Panc1 (cell line): ENCODE measurements around the gene DGKK. TPM values are rescaled to one million over a fixed set of nuclear protein-coding genes. Genes with fewer than 3 reads are reported as not detected.

ENCODE experiments used
- ATAC-seq: fragments of 200-7000 bp; cut with Tn5 transposase; 2 replicates; pipeline ENCODE4 v1.9.1; 2020; ENCODE audit warnings: mild to moderate bottlenecking, moderate library complexity
- BruUV-seq: library from RNA; stranded (reverse); fragments of 400-500 nt; replicated peaks from 2 replicates; lab custom pipeline; 2021; lab: Mats Ljungman, UMichigan
- CTCF ChIA-PET: fragments of 300-600 bp; sonication (Branson Sonifier 250); formaldehyde crosslinking; loops from one replicate; lab custom pipeline; 2022; ENCODE audit warnings: antibody characterized with exemption; lab: Charles Lee
- POLR2A ChIA-PET: fragments of 300-600 bp; sonication (Branson Sonifier 250); formaldehyde crosslinking; loops from one replicate; lab custom pipeline; 2022; ENCODE audit warnings: antibody characterized with exemption; lab: Charles Lee
- DNase-seq: peaks from one replicate; pipeline ENCODE4 v3.0.0-alpha.2; 2010; ENCODE audit warnings: low read depth, low spot score
- H3K27ac ChIP-seq: 2 replicates; pipeline ENCODE4 v1.5.1; 2011; ENCODE audit warnings: mild to moderate bottlenecking, low read length, inconsistent platforms
- H3K27me3 ChIP-seq: fragments of 200-500 bp; sonication (Bioruptor generic); 2 replicates; pipeline ENCODE4 v1.6.0; 2014; ENCODE audit warnings: low read length, inconsistent platforms; ENCODE audit not compliant: control insufficient read depth, insufficient read depth
- H3K36me3 ChIP-seq: fragments of 200-500 bp; sonication (Bioruptor generic); 2 replicates; pipeline ENCODE4 v1.5.1; 2014; ENCODE audit warnings: inconsistent platforms, mild to moderate bottlenecking, low read length, moderate library complexity; ENCODE audit not compliant: control insufficient read depth, insufficient read depth
- H3K4me1 ChIP-seq: 2 replicates; pipeline ENCODE4 v1.5.1; 2011; ENCODE audit warnings: inconsistent platforms, mild to moderate bottlenecking, low read length, moderate library complexity; ENCODE audit not compliant: control insufficient read depth, insufficient read depth
- H3K4me3 ChIP-seq, 2 experiments: 2 replicates each; pipeline ENCODE4 v1.5.1; 2011 to 2012; ENCODE audit warnings: low read depth in 2 of 2, low read length in 2 of 2, mild to moderate bottlenecking in 2 of 2, inconsistent platforms in 1 of 2, moderate library complexity in 1 of 2
- H3K9me3 ChIP-seq: fragments of 200-500 bp; sonication (Bioruptor generic); 2 replicates; pipeline ENCODE4 v1.5.1; 2014; ENCODE audit warnings: low read depth, mild to moderate bottlenecking, inconsistent platforms, low read length, moderate library complexity; ENCODE audit not compliant: control insufficient read depth, insufficient read depth
- POLR2AphosphoS5 ChIP-seq: IDR thresholded peaks from 2 replicates; pipeline ENCODE4 v1.6.1; 2012; ENCODE audit warnings: mild to moderate bottlenecking, low read depth, low read length, moderate library complexity
- SIN3A ChIP-seq: IDR thresholded peaks from 2 replicates; pipeline ENCODE4 v1.6.1; 2012; ENCODE audit warnings: low read depth, mild to moderate bottlenecking, low read length, moderate library complexity, borderline replicate concordance; ENCODE audit not compliant: insufficient read depth
- TCF7L2 ChIP-seq: IDR thresholded peaks from 2 replicates; pipeline ENCODE4 v1.6.1; 2011; ENCODE audit warnings: mild to moderate bottlenecking, low read depth, low read length, inconsistent platforms
- in situ Hi-C: cut with HindIII; loops from 2 replicates; pipeline ENCODE4 v1.10.0; 2016; ENCODE audit warnings: low sequenced_read_pairs, low pct_unique_long_range_greater_than_20kb
- intact Hi-C: fragments of 100-400 bp; cut with micrococcal nuclease; formaldehyde crosslinking; loops from one replicate; pipeline ENCODE4 v1.10.0; 2022; ENCODE audit not compliant: unreplicated experiment
- total RNA-seq: library from RNA; stranded (reverse); gene quantifications from one replicate; pipeline ENCODE4 v1.2.1, GENCODE V29; 2021; ENCODE audit not compliant: unreplicated experiment
- TF ChIP-seq, protein P1 (sequence below), 2 experiments: IDR thresholded peaks; 2 replicates each; pipeline ENCODE4 v1.6.1; 2011 to 2012; ENCODE audit warnings: low read depth in 2 of 2, control low read depth in 1 of 2, low read length in 1 of 2, mild to moderate bottlenecking in 1 of 2, moderate library complexity in 1 of 2; ENCODE audit not compliant: insufficient read depth in 1 of 2
- TF ChIP-seq, protein P2 (sequence below): fragments of 450-650 bp; IDR thresholded peaks from 2 replicates; pipeline ENCODE4 v1.5.1; 2017; ENCODE audit warnings: mild to moderate bottlenecking

Gene DGKK
- total RNA-seq, 1 experiment from 2014 or later = not detected

- in situ Hi-C loops (no loop called here), intact Hi-C loops (no loop called here)
- H3K4me1 ChIP-seq = no peaks in the 10 kb centered on the region
- ChIA-PET POLR2A (no interaction called here), CTCF (no interaction called here)
- no peak overlapping the region for H3K27ac ChIP-seq
- no peak overlapping the region for H3K4me3 ChIP-seq
- H3K9me3 ChIP-seq = no peaks in the 10 kb centered on the region
- no peaks in the 10 kb centered on the region for H3K36me3 ChIP-seq
- TF ChIP-seq TCF7L2 (no peak), SIN3A (no peak), POLR2AphosphoS5 (no peak)
- TF ChIP-seq, protein P1, sequence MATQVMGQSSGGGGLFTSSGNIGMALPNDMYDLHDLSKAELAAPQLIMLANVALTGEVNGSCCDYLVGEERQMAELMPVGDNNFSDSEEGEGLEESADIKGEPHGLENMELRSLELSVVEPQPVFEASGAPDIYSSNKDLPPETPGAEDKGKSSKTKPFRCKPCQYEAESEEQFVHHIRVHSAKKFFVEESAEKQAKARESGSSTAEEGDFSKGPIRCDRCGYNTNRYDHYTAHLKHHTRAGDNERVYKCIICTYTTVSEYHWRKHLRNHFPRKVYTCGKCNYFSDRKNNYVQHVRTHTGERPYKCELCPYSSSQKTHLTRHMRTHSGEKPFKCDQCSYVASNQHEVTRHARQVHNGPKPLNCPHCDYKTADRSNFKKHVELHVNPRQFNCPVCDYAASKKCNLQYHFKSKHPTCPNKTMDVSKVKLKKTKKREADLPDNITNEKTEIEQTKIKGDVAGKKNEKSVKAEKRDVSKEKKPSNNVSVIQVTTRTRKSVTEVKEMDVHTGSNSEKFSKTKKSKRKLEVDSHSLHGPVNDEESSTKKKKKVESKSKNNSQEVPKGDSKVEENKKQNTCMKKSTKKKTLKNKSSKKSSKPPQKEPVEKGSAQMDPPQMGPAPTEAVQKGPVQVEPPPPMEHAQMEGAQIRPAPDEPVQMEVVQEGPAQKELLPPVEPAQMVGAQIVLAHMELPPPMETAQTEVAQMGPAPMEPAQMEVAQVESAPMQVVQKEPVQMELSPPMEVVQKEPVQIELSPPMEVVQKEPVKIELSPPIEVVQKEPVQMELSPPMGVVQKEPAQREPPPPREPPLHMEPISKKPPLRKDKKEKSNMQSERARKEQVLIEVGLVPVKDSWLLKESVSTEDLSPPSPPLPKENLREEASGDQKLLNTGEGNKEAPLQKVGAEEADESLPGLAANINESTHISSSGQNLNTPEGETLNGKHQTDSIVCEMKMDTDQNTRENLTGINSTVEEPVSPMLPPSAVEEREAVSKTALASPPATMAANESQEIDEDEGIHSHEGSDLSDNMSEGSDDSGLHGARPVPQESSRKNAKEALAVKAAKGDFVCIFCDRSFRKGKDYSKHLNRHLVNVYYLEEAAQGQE (IDR thresholded peaks at IDR 0.05; ENCODE audit: insufficient read depth in 1 of 2, low read depth in 2 of 2, low read length in 1 of 2) = no peak
- TF ChIP-seq, protein P2, sequence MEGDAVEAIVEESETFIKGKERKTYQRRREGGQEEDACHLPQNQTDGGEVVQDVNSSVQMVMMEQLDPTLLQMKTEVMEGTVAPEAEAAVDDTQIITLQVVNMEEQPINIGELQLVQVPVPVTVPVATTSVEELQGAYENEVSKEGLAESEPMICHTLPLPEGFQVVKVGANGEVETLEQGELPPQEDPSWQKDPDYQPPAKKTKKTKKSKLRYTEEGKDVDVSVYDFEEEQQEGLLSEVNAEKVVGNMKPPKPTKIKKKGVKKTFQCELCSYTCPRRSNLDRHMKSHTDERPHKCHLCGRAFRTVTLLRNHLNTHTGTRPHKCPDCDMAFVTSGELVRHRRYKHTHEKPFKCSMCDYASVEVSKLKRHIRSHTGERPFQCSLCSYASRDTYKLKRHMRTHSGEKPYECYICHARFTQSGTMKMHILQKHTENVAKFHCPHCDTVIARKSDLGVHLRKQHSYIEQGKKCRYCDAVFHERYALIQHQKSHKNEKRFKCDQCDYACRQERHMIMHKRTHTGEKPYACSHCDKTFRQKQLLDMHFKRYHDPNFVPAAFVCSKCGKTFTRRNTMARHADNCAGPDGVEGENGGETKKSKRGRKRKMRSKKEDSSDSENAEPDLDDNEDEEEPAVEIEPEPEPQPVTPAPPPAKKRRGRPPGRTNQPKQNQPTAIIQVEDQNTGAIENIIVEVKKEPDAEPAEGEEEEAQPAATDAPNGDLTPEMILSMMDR = peak; percentile 25
- DNase-seq (no peak), ATAC-seq (no peak)
- BruUV-seq = no TSS peak
- H3K27me3 ChIP-seq = no peaks in the 10 kb centered on the region; the same call in 1 of the 2 replicates
These were observed 22.1 kb downstream of the DGKK start for GRCh38 chrX:50448565-50448964.

- no TSS peak for BruUV-seq
- Histone ChIP-seq H3K27ac (no peak overlapping the region), H3K36me3 (no peaks in the 10 kb centered on the region), H3K4me3 (no peak overlapping the region), H3K9me3 (no peaks in the 10 kb centered on the region), H3K4me1 (no peaks in the 10 kb centered on the region), H3K27me3 (no peaks in the 10 kb centered on the region; the same call in 1 of the 2 replicates)
- ChIA-PET CTCF (no interaction called here), POLR2A (no interaction called here)
- in situ Hi-C loops = no loop called here
- intact Hi-C loops = no loop called here
- no peak for ATAC-seq
- DNase-seq = no peak
- TF ChIP-seq, protein P2 = no peak
- no peak for TF ChIP-seq SIN3A
- TF ChIP-seq, protein P1 (IDR thresholded peaks at IDR 0.05; ENCODE audit: insufficient read depth in 1 of 2, low read depth in 2 of 2, low read length in 1 of 2) = no peak
- no peak for TF ChIP-seq TCF7L2
- no peak for TF ChIP-seq POLR2AphosphoS5
These were observed 23.1 kb downstream of the DGKK start for GRCh38 chrX:50447535-50447934.
